ENCODE data around the gene ZFP57.

The ZFP57 gene

DNA sequence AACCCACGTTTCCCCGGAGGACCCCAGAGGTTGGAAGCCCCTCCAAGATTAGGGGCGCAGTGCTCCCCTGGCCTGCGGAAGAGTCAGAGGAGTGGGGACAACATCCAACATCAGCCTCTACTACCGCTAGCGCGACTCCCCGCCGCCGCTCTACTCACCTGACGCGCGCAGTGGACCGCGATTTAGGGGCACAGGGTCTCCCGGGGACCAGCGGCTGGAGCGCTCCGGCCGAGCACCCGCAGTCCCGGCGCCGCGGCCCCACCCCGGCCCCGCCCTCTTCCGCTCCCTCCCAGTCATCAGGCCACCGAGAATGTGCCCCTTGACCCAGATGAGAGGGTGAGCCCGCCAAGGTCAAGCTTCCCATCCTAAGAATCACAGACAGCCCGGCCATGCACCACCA is at the start of gene ZFP57:
Gene ZFP57 (minus strand): TSS at position 249 of the 400 bp plus-strand sequence. CDS start 4,149 bp downstream, outside the sequence.
- DNase-seq, result no peak

DNA sequence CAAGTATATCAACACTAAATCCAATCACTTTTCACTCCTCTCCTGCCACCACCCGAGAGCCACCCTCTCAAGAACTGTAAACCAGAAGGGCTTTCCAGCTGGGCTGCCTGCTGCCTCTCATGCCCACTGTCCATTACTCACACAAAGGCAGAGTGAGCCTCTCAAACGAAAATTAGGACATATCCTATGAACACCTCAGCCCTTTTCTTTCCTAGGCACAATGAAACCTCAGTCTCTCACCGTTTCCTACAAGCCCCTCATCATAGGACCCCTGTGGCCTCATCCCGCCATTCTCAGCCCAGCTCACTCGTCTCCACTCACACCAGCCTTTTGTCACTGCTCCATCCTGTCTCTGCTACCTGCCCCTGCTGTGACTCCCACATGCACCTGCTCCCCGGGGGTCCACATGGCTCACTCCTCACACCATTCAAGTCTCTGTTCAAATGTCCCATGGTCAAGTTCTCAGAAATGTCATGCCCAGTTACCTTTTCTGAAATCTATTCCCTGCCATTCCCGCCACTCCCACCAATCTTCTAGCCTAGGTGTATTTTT is 49.7 kb upstream of the ZFP57 start:
- no peak for DNase-seq

DNA sequence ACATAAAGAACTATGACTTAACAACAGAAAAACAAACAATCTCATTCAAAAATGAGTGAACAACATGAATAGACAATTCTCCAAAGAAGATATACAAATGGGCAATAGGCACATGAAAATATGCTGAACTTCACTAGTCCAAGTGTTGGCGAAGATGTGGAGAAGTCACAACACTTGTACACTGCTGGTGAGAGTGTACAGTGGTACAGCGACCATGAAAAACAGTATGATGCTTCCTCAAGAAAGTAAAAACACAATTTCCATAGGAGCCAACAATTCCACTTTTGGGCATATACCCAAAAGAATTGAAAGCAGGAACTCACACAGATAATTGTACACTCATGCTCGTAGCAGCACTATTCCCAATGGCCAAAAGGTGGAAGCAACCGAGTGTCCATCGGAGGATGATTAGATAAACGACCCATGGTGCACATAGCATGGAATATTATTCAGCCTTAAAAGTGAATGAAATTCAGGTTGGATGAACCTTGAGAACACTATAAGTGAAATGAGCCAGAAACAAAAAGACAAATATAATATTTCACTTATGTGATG is 48.9 kb upstream of the ZFP57 start:
- DNase-seq, result no peak

DNA sequence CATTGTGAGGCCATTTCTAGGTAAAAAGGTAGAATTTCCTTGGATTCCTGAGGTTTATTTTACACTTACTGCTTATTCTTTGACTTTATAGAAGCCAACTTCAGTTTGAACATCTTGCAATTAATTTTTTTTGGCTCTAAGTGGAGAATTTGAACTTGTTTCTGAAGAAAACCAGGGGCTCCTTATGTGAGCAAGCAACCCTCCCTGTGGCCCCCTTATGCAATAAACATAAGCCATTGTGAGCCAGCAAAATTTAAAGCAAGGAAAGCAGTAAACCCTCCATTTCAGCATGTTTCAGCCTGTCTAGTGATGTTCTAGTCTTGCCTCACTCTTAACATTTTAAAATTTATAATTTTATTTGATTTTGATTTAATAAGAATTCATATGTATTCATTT is 47.9 kb upstream of the ZFP57 start:
- no peak for DNase-seq

DNA sequence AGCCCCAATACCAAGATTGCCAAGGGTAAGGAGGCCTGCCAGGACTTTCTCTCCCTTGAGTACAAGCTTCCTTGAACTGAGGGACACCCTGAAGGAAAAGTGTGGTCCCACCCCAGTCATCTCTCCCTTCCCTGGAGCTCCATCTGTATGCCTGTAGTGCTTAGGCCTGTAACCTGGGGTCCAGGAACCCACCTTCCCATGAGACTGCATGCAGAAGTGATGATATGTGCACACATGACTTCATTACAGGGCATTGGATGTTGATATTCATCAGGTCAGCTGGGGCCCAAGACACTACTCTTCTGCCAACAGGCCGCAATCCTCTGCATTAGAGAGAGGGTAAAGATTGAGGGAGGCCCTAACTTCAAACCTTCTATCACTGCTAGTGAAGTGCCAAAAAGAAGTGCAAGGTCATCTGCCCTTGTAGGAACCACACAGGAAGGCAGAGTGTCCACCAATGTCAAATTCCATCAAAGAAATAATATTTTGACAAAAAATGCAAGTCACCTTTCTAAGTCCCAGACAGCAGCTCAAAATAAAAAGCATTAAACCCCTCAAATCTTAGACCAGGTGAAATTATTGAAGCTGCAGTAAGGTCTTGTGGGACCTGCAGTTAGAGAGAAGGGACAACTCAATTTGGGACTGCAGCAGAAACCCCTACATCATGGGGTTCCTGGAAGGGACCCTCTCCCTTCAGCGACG is 47.4 kb upstream of the ZFP57 start:
- DNase-seq, result no peak

DNA sequence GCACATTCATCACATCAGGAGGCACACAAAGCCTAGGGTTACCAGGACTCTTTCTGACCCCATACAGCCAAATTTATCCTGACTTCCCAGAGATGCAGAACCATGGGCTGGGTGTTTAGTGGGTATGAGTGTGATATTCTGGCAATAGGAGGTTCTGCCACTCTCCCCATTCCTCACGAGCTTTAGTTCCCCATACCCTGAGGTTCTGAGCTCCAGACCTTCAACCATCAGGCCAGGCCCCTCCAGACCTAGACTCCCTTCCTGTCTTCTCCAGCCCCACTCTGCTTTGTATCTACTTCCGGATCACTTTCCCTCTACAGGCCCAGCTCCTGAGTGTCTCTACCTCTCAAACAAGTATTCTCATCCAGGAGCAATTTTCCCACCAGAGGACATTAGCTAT is 46.7 kb upstream of the ZFP57 start:
- no peak for DNase-seq

DNA sequence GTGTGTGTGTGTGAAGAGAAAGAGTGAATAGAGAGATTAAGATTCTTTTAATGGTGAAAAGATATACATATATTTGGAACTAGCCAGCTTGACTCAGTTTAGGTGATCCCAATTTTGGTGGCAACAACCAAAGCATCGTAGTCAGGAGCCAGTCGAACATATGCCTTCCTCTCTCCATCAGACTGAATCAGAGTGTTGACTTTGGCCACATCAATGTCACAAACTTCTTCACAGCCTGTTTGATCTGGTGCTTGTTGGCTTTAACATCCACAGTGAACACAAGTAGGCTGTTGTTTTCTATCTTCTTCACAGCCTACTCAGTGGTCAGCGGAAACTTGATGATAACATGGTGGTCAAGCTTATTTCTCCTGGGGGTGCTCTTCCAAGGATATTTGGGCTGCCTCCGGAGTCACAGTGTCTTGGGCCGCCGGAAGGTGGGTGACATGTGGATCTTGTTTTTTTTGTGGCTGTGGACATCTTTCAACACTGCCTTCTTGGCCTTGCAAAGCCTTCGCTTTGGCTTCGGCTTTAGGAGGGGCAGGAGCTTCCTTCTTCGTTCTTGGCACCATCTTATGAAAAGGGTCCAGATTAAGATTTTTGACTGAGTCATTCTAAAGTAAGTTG is 45.7 kb upstream of the ZFP57 start:
- DNase-seq, result no peak

DNA sequence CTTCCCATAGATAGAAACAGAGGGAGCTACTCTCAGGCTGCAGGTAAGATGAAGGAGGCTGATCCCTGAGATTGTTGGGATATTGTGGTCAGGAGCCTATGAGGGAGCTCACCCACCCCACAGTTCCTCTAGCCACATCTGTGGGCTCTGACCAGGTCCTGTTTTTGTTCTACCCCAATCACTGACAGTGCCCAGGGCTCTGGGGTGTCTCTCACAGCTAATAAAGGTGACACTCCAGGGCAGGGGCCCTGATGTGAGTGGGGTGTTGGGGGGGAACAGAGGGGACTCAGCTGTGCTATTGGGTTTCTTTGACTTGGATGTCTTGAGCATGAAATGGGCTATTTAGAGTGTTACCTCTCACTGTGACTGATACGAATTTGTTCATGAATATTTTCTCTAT is 45.0 kb upstream of the ZFP57 start:
- no peak for DNase-seq

DNA sequence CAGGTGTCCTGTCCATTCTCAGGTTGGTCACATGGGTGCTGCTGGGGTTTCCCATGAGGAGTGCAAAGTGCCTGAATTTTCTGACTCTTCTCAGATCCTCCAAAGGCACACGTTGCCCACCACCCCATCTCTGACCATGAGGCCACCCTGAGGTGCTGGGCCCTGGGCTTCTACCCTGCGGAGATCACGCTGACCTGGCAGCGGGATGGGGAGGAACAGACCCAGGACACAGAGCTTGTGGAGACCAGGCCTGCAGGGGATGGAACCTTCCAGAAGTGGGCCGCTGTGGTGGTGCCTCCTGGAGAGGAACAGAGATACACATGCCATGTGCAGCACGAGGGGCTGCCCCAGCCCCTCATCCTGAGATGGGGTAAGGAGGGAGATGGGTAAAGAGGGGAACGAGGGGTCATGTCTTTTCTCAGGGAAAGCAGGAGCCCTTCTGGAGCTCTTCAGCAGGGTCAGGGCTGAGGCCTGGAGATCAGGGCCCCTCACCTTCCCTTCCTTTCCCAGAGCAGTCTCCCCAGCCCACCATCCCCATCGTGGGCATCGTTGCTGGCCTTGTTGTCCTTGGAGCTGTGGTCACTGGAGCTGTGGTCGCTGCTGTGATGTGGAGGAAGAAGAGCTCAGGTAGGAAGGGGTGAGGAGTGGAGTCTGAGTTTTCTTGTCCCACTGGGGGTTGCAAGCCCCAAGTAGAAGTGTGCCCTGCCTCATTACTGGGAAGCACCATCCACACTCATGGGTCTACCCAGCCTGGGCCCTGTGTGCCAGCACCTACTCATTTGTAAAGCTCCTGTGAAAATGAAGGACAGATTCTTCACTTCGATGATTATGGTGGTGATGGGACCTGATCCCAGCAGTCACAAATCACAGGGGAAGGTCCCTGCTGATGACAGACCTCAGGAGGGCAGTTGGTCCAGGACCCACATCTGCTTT is 44.3 kb upstream of the ZFP57 start:
- no peak for DNase-seq

DNA sequence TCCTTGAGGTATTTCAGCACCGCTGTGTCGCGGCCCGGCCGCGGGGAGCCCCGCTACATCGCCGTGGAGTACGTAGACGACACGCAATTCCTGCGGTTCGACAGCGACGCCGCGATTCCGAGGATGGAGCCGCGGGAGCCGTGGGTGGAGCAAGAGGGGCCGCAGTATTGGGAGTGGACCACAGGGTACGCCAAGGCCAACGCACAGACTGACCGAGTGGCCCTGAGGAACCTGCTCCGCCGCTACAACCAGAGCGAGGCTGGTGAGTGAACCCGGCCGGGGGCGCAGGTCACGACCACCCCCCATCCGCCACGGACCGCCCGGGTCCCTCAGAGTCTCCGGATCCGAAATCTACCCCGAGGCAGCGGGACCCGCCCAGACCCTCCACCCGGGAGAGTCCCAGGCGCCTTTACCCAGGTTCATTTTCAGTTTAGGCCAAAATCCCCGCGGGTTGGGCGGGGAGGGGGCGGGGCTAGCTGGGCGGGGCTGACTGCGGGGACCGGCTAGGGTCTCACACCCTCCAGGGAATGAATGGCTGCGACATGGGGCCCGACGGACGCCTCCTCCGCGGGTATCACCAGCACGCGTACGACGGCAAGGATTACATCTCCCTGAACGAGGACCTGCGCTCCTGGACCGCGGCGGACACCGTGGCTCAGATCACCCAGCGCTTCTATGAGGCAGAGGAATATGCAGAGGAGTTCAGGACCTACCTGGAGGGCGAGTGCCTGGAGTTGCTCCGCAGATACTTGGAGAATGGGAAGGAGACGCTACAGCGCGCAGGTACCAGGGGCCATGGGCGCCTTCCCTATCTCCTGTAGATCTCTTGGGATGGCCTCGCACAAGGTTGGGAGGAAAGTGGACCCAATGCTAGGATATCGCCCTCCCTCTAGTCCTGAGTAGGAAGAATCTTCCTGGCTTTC is 43.0 kb upstream of the ZFP57 start:
- no peak for DNase-seq

DNA sequence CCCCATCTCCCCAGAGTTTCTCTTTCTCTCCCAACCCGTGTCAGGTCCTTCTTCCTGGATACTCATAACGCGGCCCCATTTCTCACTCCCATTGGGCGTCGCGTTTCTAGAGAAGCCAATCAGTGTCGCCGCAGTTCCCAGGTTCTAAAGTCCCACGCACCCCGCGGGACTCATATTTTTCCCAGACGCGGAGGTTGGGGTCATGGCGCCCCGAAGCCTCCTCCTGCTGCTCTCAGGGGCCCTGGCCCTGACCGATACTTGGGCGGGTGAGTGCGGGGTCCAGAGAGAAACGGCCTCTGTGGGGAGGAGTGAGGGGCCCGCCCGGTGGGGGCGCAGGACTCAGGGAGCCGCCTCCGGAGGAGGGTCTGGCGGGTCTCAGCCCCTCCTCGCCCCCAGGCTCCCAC is 42.3 kb upstream of the ZFP57 start, which contains the start of gene HLA-F:
Gene HLA-F (plus strand): TSS at position 173 of the 404 bp plus-strand sequence. CDS start 30 bp downstream, at position 203.
- DNase-seq, result no peak

DNA sequence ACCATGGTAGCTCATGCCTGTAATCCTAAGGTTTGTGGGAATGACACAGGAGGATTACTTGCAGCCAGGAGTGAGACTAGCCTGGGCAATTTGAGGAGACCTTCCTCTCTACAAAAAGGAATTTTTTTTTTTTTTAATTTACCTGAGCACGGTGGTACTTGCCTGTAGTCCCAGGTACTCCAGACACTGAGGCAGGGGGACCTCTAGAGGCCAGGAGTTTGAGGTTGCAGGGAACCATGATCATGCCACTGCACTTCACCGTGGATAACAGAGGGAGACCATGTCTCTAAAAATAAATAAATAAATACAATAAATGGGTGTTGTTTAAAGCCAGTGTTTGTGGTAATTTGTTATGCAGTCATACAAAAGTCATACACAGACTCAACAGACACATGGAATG is 39.9 kb upstream of the ZFP57 start:
- no peak for DNase-seq

DNA sequence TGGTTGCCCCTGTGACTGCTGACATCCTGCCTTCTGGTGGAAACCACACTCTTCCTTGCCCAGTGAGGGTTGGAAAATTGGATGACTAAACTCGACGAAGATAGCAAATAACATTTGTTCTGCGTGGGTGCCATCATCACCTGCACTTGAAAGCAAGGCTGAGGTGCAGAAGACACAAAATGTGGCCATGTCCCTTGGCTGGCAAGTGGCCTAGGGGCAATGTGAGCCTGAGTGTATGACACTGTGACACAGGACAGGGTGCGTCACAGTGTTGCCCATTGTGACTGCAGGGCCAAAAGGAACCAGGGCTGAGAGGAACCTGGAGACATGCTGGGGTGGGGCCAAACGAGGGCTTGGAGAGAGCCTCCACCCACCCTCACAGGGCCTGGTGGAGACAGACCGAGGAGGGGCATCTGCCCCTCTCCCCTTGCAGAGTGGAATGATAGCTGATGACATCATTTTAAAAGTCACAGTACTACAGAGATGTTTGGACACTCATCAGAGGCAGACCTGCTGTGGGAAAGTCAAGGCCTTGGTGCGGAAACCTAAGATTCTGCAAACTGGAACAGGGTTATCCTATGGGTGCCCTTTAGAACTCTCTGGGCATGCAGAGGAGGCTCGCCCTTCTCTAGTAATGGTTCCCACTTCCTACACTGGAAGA is 29.5 kb upstream of the ZFP57 start:
- DNase-seq, result no peak

DNA sequence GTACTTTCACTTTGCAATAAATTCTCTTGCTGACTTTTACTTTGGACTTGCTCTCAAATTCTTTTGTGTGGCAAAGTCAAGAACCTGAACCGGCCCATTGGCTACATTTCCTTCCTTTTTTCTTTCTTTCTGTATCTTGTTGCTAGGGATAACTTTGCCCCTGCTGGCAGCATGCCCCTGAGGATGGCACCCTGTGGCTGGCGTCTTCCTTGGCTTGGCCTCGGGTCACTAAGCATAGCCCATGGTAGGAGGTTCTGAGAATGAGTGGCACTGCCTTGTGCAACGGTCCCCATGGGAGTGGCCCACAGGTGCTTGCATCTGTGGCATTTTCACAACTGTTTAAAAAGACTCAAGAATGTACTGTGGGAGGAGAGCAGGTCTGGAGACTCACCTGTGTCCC is 28.2 kb upstream of the ZFP57 start:
- no peak for DNase-seq

DNA sequence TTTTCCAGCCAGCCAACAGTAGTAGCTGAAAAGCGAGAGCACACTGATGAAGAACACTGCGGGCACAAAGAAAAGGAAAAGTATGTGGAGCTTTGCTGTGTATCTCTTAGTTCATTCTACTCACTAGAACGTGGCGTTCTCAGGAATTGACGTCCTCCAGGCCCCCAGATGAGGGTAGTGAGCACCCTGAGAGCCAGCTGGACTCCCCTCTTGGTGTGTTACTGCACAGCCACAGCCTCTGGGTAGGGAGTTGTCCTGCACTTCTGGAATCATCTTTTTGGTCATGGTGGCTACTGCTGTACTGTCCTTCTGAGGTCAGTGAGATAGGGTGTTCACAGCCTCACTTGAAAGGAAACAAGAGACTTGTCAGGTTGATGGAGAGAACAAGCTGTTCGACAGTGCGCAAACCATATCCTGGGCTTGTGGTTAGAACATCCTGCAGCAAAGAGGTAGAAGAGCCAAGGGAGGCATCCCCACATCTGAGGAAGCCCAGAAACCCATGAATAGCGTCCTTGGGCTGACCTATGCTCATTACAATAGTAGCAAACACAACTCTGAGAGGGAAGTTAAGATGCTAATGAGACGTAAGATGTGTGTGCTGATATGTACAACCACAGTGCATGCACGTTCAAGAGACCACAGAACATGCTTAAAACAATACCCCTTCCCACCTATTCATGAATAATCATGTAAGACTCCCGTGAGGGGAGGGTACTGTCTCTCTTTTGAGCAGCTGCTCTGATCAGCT is 27.7 kb upstream of the ZFP57 start:
- no peak for DNase-seq

DNA sequence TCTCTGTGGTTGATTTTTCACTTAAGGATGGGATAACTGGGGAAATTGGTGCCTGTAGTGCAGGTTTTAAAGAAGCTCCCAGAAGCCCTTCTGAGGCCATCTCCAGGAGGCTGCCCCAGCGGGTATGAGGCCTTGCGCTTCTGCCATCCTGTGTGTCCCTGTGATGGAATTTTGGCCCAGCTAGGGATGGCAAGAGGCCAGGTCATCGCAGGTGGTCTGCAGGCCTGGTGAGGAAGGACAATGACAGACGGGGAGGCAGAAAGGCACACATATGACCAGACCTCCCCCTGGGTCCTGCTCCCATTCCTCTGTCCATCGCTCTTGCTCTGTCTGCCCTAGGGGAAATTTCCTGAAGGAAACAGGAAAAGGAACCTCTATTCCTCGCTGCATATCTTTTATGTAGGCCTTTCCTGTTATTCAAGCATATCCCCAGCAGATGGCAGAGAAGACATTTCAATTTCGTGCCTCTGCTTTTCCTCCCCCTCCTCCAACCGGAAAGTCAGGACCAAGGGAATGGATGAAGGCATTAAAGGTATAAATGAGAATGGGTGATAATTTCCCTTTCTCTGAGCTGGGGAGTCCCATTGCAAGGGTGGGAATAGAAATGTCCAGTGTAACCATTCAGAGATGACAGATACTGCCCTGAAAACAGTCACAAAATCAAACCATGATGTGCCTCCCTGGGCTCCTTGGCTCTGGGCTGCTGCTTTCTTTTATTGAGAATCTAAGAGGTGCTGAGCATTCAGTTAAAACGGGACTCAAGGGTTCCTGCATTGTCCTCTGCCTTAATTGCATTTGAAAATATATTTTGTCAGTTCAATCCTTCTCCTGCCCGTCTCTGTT is 24.7 kb upstream of the ZFP57 start:
- no peak for DNase-seq

DNA sequence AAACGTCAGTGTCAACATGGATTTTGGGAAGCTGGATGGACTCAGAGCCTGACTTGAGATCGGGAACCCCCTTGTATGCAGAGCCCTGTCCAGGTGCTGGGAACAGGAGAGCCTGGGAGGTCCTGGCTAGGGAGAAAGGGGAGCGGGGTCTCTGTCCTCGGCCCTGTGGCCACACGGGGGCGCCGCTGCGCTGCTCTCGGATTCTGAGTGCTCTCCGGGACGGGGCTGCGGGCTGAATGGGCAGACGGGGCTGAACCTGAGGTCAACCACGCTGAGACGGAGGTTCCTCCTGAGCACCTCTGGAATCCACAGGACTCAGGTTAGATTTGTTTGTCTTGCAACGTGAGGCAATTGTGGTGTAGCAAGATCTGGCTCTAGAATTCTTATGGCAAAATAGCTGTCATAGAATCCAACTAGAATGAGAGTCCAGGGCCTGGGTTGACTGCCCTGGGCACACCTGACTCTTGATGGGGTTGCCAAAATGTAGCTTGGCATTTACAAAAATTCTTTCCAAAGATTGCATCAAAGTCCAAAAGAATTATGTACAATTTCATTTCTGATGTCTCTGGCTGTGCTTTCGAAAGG is 21.7 kb upstream of the ZFP57 start:
- no peak for DNase-seq

DNA sequence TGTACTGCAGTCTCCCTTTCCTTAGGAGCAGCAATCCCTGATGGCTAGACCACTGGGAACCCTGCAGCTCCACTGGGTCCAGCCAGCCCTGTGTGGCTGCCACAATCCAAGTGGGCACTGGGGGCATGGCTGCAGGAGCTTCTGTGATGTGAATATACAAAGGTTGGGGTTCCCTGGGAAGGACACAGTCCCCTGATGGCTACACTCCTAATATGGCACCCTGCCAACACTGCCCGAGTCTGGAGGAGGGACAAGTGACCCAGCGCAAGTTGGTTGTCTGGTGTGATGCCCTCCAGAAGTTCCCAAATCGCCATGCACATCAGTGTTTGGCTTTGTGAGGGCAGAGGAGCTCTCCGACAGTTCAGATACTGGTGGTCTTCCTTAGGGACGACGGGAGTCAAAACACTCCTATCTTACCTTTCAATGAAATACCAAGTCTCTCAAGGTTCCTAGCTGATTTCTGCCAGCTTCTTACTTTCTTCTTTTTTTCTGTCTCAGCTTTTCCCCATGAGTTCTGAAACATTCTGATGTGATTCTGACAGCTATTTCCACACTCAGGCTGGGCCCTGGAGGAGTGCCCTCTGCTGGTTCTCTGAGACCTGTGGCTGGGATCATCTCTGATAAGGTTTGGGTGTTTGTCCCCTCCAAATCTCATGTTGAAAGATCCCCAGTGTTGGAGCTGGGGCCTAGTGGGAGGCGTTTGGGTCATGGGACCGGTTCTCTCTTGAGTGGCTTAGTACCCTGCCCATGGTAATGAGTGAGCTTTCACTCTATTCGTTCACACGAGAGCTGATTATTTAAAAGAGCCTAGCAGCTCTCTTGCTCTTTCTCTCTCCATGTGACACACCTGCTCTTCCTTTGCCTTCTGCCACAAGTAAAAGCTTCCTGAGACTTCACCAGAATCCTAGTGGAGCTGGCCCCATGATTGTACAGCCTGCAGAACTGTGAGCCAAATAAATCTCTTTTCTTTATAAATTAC is 15.5 kb upstream of the ZFP57 start:
- DNase-seq, result no peak
